GM12891 (cell line): Measurements from ENCODE around the gene ZNF341.

Source experiments
- POLR2A ChIP-seq: IDR thresholded peaks from 2 replicates; pipeline ENCODE4 v1.6.1; 2011; ENCODE audit warnings: low read depth, low read length, control low read depth
- POLR2AphosphoS5 ChIP-seq: IDR thresholded peaks from 2 replicates; pipeline ENCODE4 v1.6.1; 2011; ENCODE audit warnings: low read depth, low read length, control low read depth
- TAF1 ChIP-seq: IDR thresholded peaks from 2 replicates; pipeline ENCODE4 v1.6.1; 2011; ENCODE audit warnings: low read depth, low read length, control low read depth

- TF ChIP-seq POLR2A: no peak
- TF ChIP-seq POLR2AphosphoS5: no peak
- no peak for TF ChIP-seq TAF1
These were observed 34.7 kb upstream of the ZNF341 start for GRCh38 chr20:33697129-33697528.
